Epidermal melanocyte (primary cell): ENCODE measurements around the gene SHB.

ENCODE experiments used
- DNase-seq: peaks from one replicate; pipeline ENCODE4 v3.0.0; 2011; ENCODE audit warnings: low spot score; ENCODE audit not compliant: insufficient read length

SHB gene

DNA sequence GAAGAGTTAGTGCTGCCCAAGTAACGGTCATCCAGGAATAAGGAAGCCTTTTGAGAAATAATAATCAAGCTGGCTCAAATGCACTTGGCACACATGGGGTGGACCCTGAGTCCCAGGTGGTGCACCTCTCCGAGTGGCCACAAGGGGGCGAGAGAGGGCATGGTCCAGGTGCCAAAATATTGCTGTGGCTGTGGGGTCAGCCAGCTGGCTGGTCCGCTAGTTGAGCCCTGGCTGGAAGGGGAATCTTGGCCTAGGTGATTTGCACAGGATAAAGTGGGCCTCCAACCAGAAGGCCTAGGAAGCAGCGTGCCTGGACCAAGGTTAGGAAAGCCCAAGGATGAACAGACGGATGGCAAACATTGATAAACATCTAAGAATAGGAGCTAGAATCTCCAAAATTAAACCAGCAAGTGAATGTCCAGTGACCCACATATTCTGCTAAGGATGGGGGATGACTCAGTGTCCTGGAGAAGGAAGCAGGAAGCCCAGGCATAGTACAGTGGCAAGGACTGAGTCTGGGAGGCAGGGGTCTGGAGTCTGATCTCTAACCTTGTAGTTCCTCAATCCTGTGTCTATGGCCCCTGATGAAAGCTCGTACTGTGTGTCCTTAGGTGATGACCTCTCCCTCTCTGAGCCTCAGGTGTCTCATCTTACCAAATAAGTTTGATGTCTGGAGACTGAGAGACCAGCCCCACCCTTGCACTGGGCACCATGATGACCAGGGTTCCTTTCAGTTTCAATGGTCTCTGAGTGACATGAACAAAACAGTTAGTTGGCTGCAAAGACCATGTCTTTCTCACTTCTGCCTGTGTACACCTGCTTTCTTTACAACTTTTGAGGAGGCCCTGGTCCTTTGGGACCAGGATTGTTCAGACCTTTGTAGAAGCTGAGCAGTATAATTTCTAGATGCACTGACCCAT lies 19.2 kb upstream of the SHB start:
- DNase-seq = peak; percentile 68

GRCh38 chr9:38086496-38086895 lies 17.5 kb upstream of the SHB start:
- no peak for DNase-seq

GRCh38 chr9:38085308-38085707 lies 16.3 kb upstream of the SHB start:
- DNase-seq = no peak

DNA sequence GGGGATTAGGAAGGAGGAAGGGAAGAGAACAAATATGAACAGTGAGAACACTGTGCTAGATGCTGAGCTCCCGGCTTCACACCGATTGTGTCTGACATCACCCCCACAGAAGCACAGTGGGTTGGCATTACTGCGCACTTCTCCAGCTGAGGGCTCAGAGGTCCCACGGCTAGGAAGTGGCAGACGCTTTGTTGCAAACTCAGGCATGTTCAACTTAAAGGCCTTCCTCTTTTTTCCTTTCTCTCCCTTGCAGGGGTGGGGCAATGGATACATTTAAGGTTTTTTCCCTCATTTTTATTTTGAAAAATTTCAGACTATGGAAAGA lies 15.5 kb upstream of the SHB start:
- no peak for DNase-seq

GRCh38 chr9:38083858-38084555 lies 15.0 kb upstream of the SHB start:
- no peak for DNase-seq

GRCh38 chr9:38082446-38083287 lies 13.6 kb upstream of the SHB start:
- no peak for DNase-seq

DNA sequence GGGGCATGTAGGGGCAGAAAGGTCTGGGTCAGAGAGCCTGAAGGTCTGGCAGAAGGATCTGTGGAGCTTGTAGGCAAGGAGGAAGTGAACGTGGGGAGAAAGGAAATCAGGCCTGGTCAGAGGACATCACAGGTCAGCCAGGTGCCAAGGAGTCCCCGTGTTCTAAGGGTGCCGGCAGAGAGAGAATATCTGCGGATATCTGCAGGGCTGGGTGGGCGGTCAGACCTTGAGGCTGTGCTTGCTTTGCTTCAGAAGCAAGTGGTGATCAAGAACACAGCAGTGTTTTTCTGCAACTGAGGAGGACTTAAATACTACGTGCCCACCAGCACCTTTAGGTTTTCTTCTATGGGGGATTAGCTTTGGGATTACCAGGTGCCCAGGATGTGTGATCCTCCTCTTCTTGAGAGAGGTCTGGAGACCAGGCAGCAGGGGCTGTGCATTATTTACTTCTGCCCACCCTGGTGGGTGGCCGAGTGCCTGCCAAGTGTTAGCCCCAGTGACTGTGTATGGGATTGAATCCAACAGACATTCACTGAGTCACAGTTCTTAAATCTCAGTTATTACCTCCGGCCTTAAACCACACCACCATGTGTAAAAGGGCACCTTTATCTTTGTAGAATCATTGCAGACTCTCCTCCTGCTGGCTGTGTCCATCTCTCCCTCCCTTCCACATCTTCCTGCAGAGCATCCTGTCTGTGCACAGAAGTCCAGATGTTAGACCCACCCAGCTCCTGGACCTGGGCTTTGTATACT lies 12.5 kb upstream of the SHB start:
- DNase-seq = no peak

DNA sequence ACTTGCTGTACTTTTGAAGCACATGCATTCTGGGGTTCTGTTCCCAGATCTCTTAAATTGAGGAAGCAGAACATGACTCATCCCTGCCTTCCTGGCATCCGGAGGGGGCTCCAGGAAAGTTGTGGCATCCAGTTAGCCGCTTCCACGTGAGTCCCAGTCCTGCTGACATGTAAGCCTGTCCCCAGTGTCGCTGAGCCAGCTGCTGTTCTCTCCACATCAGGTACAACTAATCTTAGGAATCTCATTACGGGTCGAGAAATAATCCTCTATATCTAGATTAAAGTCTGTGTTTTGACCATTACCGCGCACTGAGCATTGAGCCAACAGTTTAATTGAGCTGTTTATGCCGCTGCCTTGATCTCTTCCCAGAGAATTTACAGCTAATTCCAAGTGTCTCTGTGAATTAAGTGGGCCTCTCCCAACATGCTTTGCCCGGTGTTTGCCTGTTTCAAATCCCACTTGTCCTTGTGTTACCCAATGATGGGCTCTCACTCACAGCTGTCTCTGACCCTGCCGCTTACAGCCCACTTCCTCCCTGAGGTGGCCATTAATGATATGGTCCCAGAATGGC lies 10.5 kb upstream of the SHB start:
- no peak for DNase-seq

- DNase-seq = no peak
These were observed 6.2 kb upstream of the SHB start for GRCh38 chr9:38075272-38075671.

DNA sequence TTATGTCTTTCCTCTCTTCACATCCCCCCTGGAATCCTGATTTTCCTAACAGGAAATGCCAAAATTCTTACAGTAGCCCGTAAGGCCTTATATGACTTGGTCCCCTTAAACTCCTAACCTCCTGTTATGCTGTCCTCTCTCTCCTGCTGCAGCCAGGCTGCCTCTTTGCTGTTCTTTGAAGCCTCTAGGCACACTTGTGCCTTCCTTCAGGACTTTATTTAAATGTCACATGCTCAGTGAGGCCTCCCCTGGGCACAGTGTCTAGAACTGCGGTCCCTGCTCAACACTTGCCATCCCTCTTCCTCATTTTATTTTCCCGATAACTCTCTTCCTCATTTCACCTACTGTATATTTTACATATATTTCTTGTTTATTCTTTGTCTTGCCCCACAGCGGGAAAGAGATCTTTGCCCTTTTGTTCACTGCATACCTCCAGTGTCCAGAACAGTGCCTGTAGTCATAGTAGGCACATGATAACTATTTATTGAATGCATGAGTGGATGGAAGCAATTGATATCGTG lies 5.5 kb upstream of the SHB start:
- no peak for DNase-seq

- DNase-seq = no peak
These were observed 4.9 kb upstream of the SHB start for GRCh38 chr9:38073882-38074281.

DNA sequence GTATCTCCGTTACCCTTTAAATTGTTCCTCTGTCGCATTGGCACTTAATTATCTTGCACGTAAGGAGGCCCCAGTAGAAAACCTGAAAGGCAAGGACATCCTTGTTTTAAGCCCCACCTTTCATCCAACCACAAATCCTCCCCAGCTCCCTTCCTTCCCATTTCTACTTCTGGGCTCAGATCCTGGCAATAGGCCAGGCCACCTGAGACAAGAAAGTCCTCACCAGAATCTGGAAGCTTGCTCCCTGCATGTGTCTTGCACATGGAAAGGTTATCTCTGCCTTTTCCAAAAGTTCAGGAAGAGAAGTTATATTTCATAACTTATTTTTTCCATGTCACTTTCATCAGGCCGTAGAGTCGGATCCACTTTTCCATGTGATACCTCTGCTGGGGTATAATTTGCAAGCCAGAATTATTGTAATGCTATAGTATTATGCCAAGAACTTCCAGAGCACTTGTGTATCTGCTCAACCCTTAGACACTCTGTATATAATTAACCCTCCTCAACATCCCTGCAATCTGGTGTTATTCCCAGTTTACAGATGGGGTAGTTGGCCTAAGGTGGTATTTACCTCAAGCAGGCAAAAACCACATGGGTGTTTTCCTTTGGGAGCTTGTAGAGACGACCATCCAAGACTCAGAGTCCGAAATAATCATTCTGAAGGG lies 2.6 kb upstream of the SHB start:
- DNase-seq = no peak

DNA sequence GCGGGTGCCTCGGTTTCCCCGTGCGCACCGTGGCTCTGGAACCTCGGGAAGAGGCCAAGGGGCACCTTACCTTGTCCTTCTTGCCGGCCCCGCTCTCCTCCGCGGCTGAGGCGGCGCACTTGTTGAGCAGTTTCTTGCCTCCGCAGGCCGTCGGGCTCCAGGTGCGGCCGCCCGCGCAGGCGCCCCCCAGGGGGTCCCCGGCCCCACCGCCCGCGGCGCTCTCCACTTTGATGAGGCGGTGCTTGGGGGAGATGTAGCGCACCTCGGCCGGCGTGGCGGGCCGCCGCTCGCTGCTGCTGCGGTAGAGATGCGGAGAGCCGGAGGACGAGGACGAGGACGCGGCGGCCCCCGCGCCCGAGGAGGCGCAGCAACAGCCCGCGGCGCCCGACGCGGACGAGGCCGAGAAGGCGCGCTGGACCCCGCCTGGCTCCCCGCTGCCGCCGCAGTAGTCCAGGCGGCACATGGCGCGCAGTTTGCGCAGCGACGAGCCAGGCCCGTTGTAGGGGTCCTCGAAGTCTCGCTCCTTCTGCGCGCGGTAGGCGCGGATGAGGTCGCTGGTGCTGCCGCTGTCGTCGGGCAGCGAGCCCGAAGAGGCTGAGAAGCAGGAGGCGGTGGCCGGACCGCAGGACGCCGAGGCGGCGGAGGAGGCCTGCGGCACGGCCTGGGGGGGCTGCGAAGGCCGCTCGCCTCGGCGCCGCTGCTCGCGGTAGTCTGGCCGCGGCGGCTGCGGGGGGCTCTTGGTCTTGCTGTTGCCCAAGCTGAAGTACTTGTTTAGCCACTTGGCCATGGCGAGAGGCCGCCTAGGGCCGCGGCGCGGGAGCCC lies 957 bp downstream of the SHB start:
- peak; percentile 13 for DNase-seq

- DNase-seq = peak; percentile 35
These were observed 1.8 kb downstream of the SHB start for GRCh38 chr9:38066914-38067858.

DNA sequence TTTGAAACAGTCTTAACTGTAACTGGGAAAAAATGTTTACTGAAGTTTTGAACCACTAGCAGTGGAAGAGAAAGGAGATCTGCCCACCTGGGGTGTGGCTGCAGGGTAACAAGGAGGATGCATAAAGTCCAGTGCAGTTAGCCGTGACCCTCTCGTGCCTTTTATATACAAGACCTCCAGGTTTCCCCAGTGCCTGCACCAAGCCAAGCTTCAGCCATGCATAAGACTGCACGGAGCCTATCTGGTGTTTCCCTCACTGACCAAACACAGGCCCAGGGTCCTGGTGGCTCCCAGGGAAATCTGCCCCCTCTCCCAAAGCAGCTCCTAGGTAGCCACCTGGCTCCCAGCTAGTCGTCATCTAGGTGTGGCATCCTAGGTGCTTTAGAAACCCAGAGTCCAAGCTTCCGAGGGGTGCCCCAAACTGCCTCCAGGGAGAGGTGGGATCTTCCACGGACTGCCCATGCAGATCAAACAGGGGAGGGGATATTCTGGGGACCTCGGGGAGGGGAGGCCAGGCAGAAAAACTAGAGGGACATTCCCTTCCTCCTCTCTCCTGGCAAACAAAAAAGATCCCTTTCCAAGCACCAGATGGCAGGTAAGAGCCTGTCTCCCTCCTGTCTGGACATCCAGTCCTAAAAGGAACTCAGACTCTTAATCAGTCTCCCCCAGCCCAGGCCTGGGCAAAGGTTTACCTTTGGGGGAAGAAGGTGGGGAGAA lies 2.7 kb downstream of the SHB start:
- peak; percentile 16 for DNase-seq

DNA sequence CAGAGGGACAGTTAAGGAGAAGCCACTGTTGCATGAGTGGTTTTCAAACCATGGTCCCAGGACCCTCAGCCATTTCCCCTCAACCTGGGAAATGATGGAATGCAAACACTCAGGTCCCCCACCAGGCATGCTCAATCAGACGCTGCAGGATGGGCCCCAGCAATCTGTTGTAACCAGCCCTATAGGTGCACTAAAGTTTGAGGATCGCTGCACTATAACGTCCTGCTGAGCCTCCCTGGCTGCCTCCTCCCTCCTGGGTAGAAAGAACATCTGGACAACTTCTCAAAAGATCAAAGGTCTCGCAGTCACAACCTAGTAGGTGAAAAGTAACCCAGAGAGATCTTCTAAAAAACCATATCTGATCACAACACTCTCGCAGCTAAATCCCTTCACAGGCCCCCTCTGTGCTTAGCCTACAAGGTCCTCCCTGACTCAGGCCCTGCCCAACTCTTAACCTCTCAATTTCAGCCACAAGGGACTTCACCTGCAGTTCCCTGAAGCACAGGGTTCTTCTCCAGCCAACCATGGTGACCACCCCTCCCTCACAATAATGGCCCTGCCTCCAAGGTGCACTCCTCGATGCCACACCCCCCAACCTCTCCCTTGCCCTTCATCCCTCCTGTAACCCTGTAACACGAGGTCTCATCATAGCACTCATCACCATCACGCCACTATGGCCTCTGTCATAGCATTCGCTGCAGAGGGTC lies 3.5 kb downstream of the SHB start:
- DNase-seq = no peak

- DNase-seq = no peak
These were observed 4.1 kb downstream of the SHB start for GRCh38 chr9:38064842-38065368.
